Aorta (tissue), 5 donors: ENCODE measurements around the gene DMGDH. TPM values are rescaled to one million over a fixed set of nuclear protein-coding genes. Genes with fewer than 3 reads are reported as not detected.

Experiments
- ATAC-seq: fragments of 200-7000 bp; cut with Tn5 transposase; one replicate; pipeline ENCODE4 v1.9.1; 2022; ENCODE audit warnings: moderate library complexity; ENCODE audit not compliant: low FRiP score
- DNase-seq, 2 donors: peaks; one replicate each; pipeline ENCODE4 v3.0.0-alpha.2; 2020
- H3K27ac ChIP-seq, 2 donors: one replicate each; pipeline ENCODE4 v1.5.1; 2013; ENCODE audit warnings: low read length in 2 of 2, mild to moderate bottlenecking in 2 of 2, moderate library complexity in 2 of 2, control low read depth in 1 of 2, inconsistent platforms in 1 of 2, low read depth in 1 of 2
- H3K27me3 ChIP-seq, 2 donors: one replicate each; pipeline ENCODE4 v1.6.1; 2013; ENCODE audit warnings: control low read depth in 1 of 2, low read length in 1 of 2, mild to moderate bottlenecking in 1 of 2, moderate library complexity in 1 of 2; ENCODE audit not compliant: insufficient read depth in 2 of 2, control insufficient read depth in 1 of 2
- H3K36me3 ChIP-seq, 2 donors: one replicate each; pipeline ENCODE4 v1.6.1; 2013; ENCODE audit warnings: control low read depth in 1 of 2, low read length in 1 of 2, mild to moderate bottlenecking in 1 of 2; ENCODE audit not compliant: insufficient read depth in 2 of 2, control insufficient read depth in 1 of 2
- H3K4me1 ChIP-seq, 2 donors: one replicate each; pipeline ENCODE4 v1.6.1; 2013; ENCODE audit warnings: low read length in 2 of 2, control low read depth in 1 of 2, mild to moderate bottlenecking in 1 of 2, moderate library complexity in 1 of 2; ENCODE audit not compliant: insufficient read depth in 2 of 2, control insufficient read depth in 1 of 2
- H3K4me3 ChIP-seq, 2 donors: one replicate each; pipeline ENCODE4 v1.5.1; 2013; ENCODE audit warnings: low read length in 2 of 2, control low read depth in 1 of 2, mild to moderate bottlenecking in 1 of 2
- H3K9me3 ChIP-seq: one replicate; pipeline ENCODE4 v1.6.1; 2013; ENCODE audit warnings: mild to moderate bottlenecking, low read length; ENCODE audit not compliant: control insufficient read depth
- WGBS, 2 donors: extraction: QIAGEN DNeasy Blood & Tissue Kit; methylation state at CpG; one replicate each; pipeline ENCODE4 v1.1.7; 2013; 5-methylcytosine and 5-hydroxymethylcytosine counted together
- intact Hi-C, 2 donors: fragments of 100-400 bp; cut with DNase I; formaldehyde crosslinking; loops; one replicate each; pipeline versions ENCODE4 v1.14.2 to v1.15.0; 2022
- polyA plus RNA-seq, 2 donors: library from polyadenylated mRNA; stranded (reverse); fragments of 200-250 nt; gene quantifications; one replicate each; pipeline ENCODE4 v1.2.3, GENCODE V29; 2013
- total RNA-seq, 2 donors: library from RNA; stranded (reverse); fragmentation: NEBNext Ultra II Directional; extraction: Animal tissue kit (Norgen Biotek cat#: 25700); gene quantifications; one replicate each; pipeline ENCODE4 v1.2.1, GENCODE V29; 2021
- donor health status: healthy with polysubstance abuse.
- donor health status: Bipolar disorder and iron deficiency.
- donor health status: DM: no; HTN: no; CAD: no.
- donor health status: DM: no; HTN: no; CAD: no.
- donor health status: DM: yes; HTN: yes; CAD: no.

Gene DMGDH
- total and polyA plus RNA-seq, 4 donors, result 0.64 to 5.2 (median 3.2) TPM

DNA sequence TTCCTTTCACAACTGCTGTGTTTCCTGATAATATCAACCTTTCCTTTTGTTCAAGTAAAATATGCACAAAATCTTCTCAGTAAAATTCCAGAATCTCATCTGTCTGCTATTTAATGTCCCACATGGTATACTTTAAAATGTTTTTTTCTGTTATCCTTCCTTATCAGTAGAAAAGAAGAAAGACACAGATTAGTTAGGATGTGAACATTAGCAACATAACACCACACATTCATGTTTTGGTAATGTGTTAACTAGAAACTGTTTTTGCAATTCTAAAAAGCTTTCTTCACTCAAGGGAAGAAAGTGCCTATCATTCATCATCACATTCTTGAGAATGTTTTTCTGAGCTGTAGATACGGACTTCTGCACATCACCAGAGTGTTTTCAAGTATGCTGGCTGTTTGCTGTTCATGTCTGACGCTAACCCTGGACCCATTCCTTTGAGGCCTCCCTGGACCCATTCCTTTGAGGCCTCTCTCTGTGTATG, 73.9 kb downstream of the DMGDH start:
- Histone ChIP-seq H3K4me1 (no peaks in the 10 kb centered on the region), H3K27ac (no peak overlapping the region), H3K36me3 (no peaks in the 10 kb centered on the region), H3K27me3 (no peaks in the 10 kb centered on the region), H3K9me3 (no peaks in the 10 kb centered on the region), H3K4me3 (no peak overlapping the region)
- intact Hi-C loops, result no loop called here
- 59 to 76% methylated on average over 2 of the region's 2 CpGs for WGBS, 2 donors
- no peak for DNase-seq
- ATAC-seq, result no peak

DNA sequence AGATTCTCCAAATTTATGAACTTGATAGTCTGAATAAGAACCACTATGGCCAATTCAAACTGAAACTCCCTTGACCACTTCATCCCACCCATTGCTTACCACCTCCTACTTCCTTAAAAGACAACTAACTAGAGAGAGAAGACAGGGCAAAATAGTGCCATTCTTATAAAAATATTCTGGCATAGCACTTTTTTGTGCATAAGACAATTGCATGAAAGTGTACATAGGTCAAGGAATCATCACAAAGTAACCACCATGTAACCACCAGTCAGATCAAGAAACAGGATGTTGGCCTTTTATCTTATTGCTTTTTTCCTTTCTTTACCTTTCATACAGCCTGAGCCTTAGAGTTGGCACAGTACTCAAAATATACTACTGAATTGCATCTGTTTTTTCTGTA, 76.3 kb downstream of the DMGDH start:
- DNase-seq (no peak), ATAC-seq (no peak)
- no peak overlapping the region for H3K27ac ChIP-seq
- no peaks in the 10 kb centered on the region for H3K4me1 ChIP-seq
- no peaks in the 10 kb centered on the region for H3K36me3 ChIP-seq
- no peak overlapping the region for H3K4me3 ChIP-seq
- intact Hi-C loops, result no loop called here
- H3K27me3 ChIP-seq, result no peaks in the 10 kb centered on the region
- H3K9me3 ChIP-seq, result no peaks in the 10 kb centered on the region

DNA sequence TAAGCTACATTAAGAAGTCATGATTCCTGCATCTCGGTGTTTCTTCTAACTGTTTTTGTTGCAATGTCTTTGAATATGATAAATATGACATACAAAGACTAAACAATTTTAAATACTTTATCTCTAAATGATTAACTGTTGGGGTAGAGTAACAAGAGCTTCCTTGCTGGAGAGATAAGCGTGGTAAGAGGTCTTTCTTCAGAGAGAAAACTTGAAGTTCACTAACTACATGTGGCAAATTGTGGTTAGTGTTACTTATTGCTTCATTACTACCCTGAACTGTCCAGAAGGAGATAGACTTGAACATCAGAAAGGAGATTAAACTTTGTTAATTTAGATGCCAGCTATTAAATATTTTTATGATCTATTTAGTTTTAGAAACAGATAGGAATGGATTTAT, 77.3 kb downstream of the DMGDH start:
- Histone ChIP-seq H3K4me1 (no peaks in the 10 kb centered on the region), H3K36me3 (no peaks in the 10 kb centered on the region), H3K4me3 (no peak overlapping the region), H3K27me3 (no peaks in the 10 kb centered on the region), H3K27ac (no peak overlapping the region), H3K9me3 (no peaks in the 10 kb centered on the region)
- ATAC-seq (no peak), DNase-seq (no peak)
- intact Hi-C loops, result no loop called here
- WGBS, 2 donors, result 88 to 91% methylated on average over 2 of the region's 2 CpGs

DNA sequence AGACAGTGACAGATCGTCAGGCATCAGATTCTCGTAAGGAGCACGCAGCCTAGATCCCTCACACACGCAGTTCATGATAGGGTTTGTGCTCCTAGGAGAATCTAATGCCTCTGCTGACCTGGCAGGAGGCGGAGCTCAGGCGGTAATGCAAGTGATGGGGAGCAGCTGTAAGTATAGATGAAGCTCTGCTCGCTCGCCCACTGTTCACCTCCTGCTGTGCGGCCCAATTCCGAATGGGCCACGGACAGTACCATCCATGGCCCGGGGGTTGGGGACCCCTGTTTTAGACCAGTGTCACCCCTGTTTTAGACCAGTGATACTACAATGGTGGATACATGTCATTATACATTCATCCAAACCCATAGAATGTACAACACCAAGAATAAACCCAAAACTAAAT, 80.4 kb downstream of the DMGDH start:
- no peaks in the 10 kb centered on the region for H3K9me3 ChIP-seq
- ATAC-seq, result no peak
- H3K27me3 ChIP-seq, result no peaks in the 10 kb centered on the region
- WGBS, 2 donors, result 95 to 96% methylated on average over 12 of the region's 12 CpGs
- intact Hi-C loops, result loop anchor here in 1 of 2 donors (5.0 to 10.0 kb wide), 2 partner anchors 344 to 522 kb away; partner anchors contain the start of gene LHFPL2
- no peak for DNase-seq
- H3K4me1 ChIP-seq, result no peaks in the 10 kb centered on the region
- H3K4me3 ChIP-seq, result no peak overlapping the region
- H3K27ac ChIP-seq, result no peak overlapping the region
- H3K36me3 ChIP-seq, result no peaks in the 10 kb centered on the region

DNA sequence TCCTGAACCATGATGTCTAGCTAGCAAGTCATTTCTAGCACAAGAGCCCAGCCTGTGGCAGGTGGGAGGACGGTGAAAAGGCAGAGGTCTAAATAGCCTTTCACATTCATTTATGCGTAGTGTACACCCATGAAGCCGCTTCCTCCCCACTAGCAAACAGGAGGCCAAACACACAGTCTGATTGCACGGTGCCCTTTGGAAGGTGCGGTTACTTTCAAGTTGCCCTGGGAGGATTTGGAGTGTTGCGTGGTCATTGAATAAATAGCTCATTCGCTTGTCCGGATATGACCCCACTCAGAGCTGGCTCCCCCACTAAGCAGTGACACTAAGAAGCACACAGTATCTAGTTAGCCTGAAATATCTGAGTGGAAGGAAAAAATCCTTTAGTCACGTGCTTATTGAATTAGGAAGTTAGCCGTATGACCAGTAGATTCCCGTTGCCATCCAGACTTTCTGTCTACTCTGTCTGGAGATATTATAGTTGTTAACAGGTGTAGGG, 83.7 kb downstream of the DMGDH start:
- H3K4me3 ChIP-seq, result peak overlapping the region; percentile 87 to 89
- H3K27ac ChIP-seq, result peak overlapping the region; percentile 58 to 90
- ATAC-seq, result peak; percentile 32
- no peaks in the 10 kb centered on the region for H3K36me3 ChIP-seq
- intact Hi-C loops, result loop anchor here in 1 of 2 donors (5.0 to 10.0 kb wide), 2 partner anchors 341 to 518 kb away; partner anchors contain the start of gene LHFPL2
- no peaks in the 10 kb centered on the region for H3K9me3 ChIP-seq
- H3K27me3 ChIP-seq, result no peaks in the 10 kb centered on the region
- peak; percentile 50 to 74 for DNase-seq
- peaks cover 0 to 3% of the 10 kb centered on the region in 2 donors for H3K4me1 ChIP-seq
- 4 to 13% methylated on average over 11 of the region's 11 CpGs for WGBS, 2 donors

DNA sequence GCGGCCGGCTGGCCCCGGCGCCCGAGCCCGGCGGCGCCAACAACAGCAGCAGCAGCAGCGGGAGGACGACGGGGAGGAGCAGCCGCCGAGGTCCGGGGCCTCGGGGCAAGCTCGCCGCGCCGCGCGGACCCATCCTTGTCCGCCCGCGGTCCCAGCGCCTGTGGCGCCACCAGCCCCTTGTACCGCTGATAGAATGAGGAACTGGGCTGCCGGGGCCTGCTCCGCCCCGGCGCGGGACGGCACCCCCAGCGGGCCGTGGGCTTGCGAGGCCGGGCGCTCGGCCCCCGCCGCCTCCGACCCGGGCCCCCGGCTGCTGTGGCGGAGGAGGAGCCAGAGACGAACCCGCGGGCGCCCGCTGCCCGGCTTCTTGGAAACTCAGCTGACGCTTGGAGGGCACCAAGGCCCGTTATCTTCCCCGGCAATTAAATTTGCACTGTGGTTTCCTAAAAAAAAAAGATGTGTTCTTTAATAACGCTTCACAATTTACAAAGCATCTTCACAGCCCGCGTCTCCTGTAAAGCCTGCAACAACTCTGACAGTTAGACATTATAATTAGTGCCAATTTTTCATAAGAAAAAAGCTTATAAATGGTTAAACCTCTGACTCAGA, 84.3 kb downstream of the DMGDH start, which contains the start of gene ARSB:
ARSB (minus strand) TSS at position 195 of the 609 bp plus-strand sequence; CDS start at position 133, 62 bp downstream.
- no peaks in the 10 kb centered on the region for H3K36me3 ChIP-seq
- 0 to 1% methylated on average over 45 to 57 of the region's 57 CpGs for WGBS, 2 donors
- H3K9me3 ChIP-seq, result no peaks in the 10 kb centered on the region
- peak within 1 kb of the TSS; percentile 58 to 99 for H3K27ac ChIP-seq
- H3K4me1 ChIP-seq, result peaks cover 0 to 3% of the 10 kb centered on the region in 2 donors
- peak; percentile 77 for ATAC-seq
- intact Hi-C loops, result loop anchor here in 1 of 2 donors (5.0 to 10.0 kb wide), 2 partner anchors 340 to 518 kb away; partner anchors contain the start of gene LHFPL2
- H3K4me3 ChIP-seq, result peak within 1 kb of the TSS; percentile 87 to 89
- H3K27me3 ChIP-seq, result no peaks in the 10 kb centered on the region
- peak; percentile 78 to 88 for DNase-seq

DNA sequence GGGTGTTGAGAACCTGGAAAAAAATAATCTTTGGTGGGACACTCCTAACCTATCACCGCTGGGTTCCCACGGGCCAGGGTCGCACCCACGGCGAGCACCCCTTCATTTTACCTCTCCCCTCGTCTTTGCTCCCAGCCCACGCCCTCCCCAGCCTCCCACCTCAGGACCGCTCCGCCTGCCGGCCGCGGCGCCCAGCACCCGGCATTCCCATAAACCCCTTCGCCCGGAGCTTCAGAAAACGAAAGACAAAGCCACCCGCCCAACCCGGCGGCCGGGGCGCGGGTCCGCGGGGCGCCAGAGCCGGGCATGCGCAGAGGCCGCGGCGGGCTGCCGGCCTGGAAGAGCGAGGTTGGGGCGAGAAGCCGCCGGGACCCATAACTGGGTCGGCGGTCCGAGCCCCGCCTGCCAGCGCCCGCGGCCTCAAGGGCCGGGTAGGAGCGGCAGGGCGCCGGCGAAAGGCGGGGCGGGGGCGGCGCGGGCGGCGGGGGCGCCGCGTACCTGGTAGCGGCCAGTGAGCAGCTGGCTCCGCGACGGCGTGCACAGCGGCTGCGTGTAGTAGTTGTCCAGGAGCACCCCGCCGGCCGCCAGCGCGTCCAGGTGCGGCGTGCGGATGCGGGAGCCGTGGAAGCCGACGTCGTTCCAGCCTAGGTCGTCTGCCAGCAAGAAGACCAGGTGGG, 84.9 kb downstream of the DMGDH start:
- no peaks in the 10 kb centered on the region for H3K36me3 ChIP-seq
- ATAC-seq (peak; percentile 92), DNase-seq (peak; percentile 89 to 94)
- peak overlapping the region; percentile 87 to 89 for H3K4me3 ChIP-seq
- WGBS, 2 donors, result 0 to 1% methylated on average over 71 to 79 of the region's 79 CpGs
- intact Hi-C loops, result loop anchor here in 1 of 2 donors (5.0 to 10.0 kb wide), 2 partner anchors 340 to 517 kb away; partner anchors contain the start of gene LHFPL2
- H3K27ac ChIP-seq, result peak overlapping the region; percentile 58 to 99
- H3K27me3 ChIP-seq, result no peaks in the 10 kb centered on the region
- H3K9me3 ChIP-seq, result no peaks in the 10 kb centered on the region
- H3K4me1 ChIP-seq, result peaks cover 0 to 3% of the 10 kb centered on the region in 2 donors

DNA sequence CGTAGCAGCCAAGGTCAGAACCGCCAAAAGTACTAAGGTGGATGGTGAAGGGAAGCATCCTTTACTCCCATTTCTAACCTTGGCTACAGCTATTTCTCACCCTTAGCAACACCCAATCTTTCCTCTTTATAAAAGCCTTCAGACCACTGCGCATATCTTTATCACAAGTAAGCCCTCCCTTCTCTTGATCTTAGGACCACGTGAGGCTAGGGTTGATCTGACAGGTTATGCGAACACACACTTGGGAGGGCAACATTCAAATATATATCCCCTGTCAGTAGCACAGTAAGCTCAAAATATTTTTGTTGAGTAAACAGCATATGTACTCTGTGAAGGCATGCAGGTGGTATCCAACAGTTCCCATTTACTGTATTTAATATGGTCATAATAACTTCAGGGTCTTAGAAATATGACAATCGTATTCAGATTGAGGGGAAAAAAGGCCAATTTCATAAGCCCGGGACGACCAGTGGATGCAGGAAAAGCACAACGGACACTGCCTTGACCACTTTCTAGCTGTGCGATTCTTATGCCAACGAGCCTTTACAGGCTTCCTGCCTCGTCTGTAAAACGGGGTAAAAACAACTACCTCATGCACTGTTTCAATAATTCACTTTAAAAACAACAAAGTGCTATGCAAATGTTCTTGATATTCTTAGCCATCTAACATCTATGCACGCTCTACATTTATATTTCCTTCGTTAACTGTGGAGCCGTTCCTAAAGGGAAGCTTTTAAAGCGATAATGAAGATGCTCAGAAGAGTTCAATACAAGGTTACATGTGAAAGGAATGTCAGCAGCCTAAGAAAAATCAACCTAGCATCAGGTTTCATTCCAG, 85.7 kb downstream of the DMGDH start:
- Histone ChIP-seq H3K27me3 (no peaks in the 10 kb centered on the region), H3K4me3 (peak overlapping the region; percentile 65 to 89), H3K36me3 (no peaks in the 10 kb centered on the region), H3K4me1 (peaks cover 0 to 3% of the 10 kb centered on the region in 2 donors), H3K9me3 (no peaks in the 10 kb centered on the region), H3K27ac (peak overlapping the region in 1 of 2 donors; percentile 99)
- WGBS, 2 donors, result 24 to 25% methylated on average over 17 of the region's 17 CpGs
- no peak for DNase-seq
- intact Hi-C loops, result loop anchor here in 1 of 2 donors (10.0 kb wide), 1 partner anchor 339 kb away; the partner anchor contains the start of gene LHFPL2
- no peak for ATAC-seq
